Epithelial cell of proximal tubule (primary cell): ENCODE data around the gene GP1BA. TPM values are rescaled to one million over a fixed set of nuclear protein-coding genes. Genes with fewer than 3 reads are reported as not detected.

Source experiments
- DNase-seq: peaks from one replicate; pipeline ENCODE4 v3.0.0-alpha.2; 2011; ENCODE audit warnings: low read depth
- H3K4me3 ChIP-seq: 2 replicates; pipeline ENCODE4 v1.5.1; 2011; ENCODE audit warnings: low read depth, mild to moderate bottlenecking, low read length
- CTCF ChIP-seq: conservative IDR thresholded peaks from 2 replicates; pipeline ENCODE4 v1.5.1; 2012; ENCODE audit warnings: low read depth, mild to moderate bottlenecking, low read length
- total RNA-seq: library from RNA; depleted of rRNA; stranded (reverse); fragments of >200 nt; gene quantifications from 2 replicates; pipeline ENCODE4 v1.2.3, GENCODE V29; 2015

GP1BA gene
- total RNA-seq, 1 donor from 2014 or later = not detected

GRCh38 chr17:4893272-4893671, 38.8 kb upstream of the GP1BA start:
- H3K4me3 ChIP-seq = no peak overlapping the region
- TF ChIP-seq CTCF = no peak
- DNase-seq = no peak

- no peak for TF ChIP-seq CTCF
- no peak overlapping the region for H3K4me3 ChIP-seq
- DNase-seq = no peak
These were observed 38.1 kb upstream of the GP1BA start for GRCh38 chr17:4893721-4894560.

- no peak overlapping the region for H3K4me3 ChIP-seq
- DNase-seq = no peak
- TF ChIP-seq CTCF = no peak
These were observed 37.0 kb upstream of the GP1BA start for GRCh38 chr17:4895121-4895520.

- H3K4me3 ChIP-seq = no peak overlapping the region
- TF ChIP-seq CTCF = no peak
- no peak for DNase-seq
These were observed 36.3 kb upstream of the GP1BA start for GRCh38 chr17:4895657-4896331.

GRCh38 chr17:4896332-4897197, 35.5 kb upstream of the GP1BA start:
- no peak for DNase-seq
- H3K4me3 ChIP-seq = no peak overlapping the region
- TF ChIP-seq CTCF = peak; percentile 8

- DNase-seq = no peak
- no peak overlapping the region for H3K4me3 ChIP-seq
- TF ChIP-seq CTCF = no peak
These were observed 34.8 kb upstream of the GP1BA start for GRCh38 chr17:4897198-4897687.
